Measurements from ENCODE around the gene AIF1L.

AIF1L gene

DNA sequence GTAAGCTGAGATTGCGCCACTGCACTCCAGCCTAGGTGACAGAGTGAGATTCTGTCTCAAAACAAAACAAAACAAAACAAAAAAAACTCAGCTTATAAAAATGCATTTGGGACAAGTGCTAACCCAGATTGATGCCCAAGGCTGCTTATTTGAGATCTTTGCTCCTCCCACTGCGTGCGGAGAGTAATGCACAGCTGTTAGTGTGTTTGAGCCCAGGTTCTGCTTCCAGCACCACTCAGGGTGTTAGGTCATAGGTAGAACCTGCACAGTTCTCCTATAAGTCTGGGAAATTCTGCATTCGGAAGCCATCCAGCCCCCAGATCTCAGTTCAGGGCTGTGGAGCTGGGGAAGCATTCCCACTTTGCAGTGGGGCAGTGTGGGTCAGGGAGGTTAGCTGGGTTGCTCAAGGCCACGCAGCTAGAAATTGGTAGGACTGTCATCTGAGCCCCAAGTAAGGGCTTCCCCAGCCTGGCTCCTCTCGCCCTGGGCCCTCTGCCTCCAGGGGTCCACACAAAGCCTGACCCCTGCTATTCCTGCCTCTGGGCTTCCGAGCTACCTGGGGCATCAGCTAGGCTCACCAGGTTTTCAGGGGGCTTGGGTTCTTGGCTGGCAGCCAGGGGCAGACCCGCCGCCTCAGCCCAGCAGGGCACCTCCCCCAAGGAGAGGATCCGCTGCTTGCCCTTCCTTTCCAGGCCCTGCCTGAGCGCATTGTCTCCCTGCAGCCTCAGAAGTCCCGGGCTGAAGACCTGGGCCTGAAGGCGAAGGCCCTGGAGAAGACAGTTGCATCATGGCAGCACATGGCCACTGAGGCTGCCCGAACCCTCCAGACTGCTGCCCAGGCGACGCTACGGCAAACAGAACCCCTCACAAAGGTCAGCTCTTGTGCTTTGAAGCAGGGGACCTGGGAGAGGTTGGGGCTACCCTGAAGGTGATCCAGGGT lies 17.6 kb upstream of the AIF1L start:
- Histone ChIP-seq H3K79me2 (ENCODE audit: low read length) (no peaks in the 10 kb centered on the region), H3K4me3 (ENCODE audit: low read length) (no peak overlapping the region), H3K9me3 (replicated peaks; ENCODE audit: insufficient read depth, low read length) (no peaks in the 10 kb centered on the region), H3K36me3 (replicated peaks; ENCODE audit: insufficient read depth, low read length) (no peaks in the 10 kb centered on the region), H3K27ac (ENCODE audit: low read length) (no peak overlapping the region), H3F3A (ENCODE audit: insufficient read depth, low read length) (no peaks in the 10 kb centered on the region), H3K9me2 (replicated peaks; ENCODE audit: insufficient read depth, low read length) (no peaks in the 10 kb centered on the region), H3K4me1 (ENCODE audit: low read length) (no peaks in the 10 kb centered on the region), H3K9ac (ENCODE audit: low read length) (no peak overlapping the region), H3K27me3 (replicated peaks; ENCODE audit: insufficient read depth, low read length) (peaks cover 89% of the 10 kb centered on the region), H4K20me1 (ENCODE audit: insufficient read depth, low read length) (no peaks in the 10 kb centered on the region), H3K4me2 (ENCODE audit: low read depth, low read length) (no peak overlapping the region), H2AFZ (ENCODE audit: low read length) (no peak overlapping the region)
- DNase-seq: no peak
- TF ChIP-seq, protein P1, sequence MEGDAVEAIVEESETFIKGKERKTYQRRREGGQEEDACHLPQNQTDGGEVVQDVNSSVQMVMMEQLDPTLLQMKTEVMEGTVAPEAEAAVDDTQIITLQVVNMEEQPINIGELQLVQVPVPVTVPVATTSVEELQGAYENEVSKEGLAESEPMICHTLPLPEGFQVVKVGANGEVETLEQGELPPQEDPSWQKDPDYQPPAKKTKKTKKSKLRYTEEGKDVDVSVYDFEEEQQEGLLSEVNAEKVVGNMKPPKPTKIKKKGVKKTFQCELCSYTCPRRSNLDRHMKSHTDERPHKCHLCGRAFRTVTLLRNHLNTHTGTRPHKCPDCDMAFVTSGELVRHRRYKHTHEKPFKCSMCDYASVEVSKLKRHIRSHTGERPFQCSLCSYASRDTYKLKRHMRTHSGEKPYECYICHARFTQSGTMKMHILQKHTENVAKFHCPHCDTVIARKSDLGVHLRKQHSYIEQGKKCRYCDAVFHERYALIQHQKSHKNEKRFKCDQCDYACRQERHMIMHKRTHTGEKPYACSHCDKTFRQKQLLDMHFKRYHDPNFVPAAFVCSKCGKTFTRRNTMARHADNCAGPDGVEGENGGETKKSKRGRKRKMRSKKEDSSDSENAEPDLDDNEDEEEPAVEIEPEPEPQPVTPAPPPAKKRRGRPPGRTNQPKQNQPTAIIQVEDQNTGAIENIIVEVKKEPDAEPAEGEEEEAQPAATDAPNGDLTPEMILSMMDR (IDR thresholded peaks at IDR 0.05; ENCODE audit: low read length): no peak
- TF ChIP-seq EZH2 (optimal IDR thresholded peaks at IDR 0.05; ENCODE audit: low read depth, low read length): no peak
- no peak for TF ChIP-seq EZH2phosphoT487 (IDR thresholded peaks at IDR 0.05; ENCODE audit: low read length)

DNA sequence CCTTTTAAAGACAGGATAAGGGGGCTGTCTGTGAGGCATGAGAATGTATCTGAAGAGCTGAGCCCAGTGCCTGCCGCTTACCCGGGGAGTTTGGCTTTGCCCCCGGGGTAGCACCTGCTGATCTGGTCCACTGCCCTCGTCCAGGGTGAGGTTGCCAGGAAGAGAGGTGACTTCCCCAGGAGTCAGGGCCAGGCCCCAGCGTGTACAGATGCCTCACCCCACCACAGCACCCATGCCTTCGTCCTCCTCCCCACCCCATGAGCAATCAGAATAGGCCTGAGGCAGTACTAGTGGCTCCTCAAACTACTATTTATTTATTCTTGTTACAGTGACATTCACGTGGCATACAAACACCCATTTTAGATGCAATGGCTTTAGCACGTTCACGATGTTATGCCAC lies 15.7 kb upstream of the AIF1L start:
- H4K20me1 ChIP-seq (ENCODE audit: insufficient read depth, low read length): no peaks in the 10 kb centered on the region
- H3K4me1 ChIP-seq (ENCODE audit: low read length): no peaks in the 10 kb centered on the region
- no peaks in the 10 kb centered on the region for H3K36me3 ChIP-seq (replicated peaks; ENCODE audit: insufficient read depth, low read length)
- no peak overlapping the region for H3K4me3 ChIP-seq (ENCODE audit: low read length)
- H2AFZ ChIP-seq (ENCODE audit: low read length): no peak overlapping the region
- H3F3A ChIP-seq (ENCODE audit: insufficient read depth, low read length): no peaks in the 10 kb centered on the region
- H3K27me3 ChIP-seq (replicated peaks; ENCODE audit: insufficient read depth, low read length): peaks cover 93% of the 10 kb centered on the region
- H3K9ac ChIP-seq (ENCODE audit: low read length): no peak overlapping the region
- H3K79me2 ChIP-seq (ENCODE audit: low read length): no peaks in the 10 kb centered on the region
- H3K27ac ChIP-seq (ENCODE audit: low read length): no peak overlapping the region
- TF ChIP-seq, protein P1 (IDR thresholded peaks at IDR 0.05; ENCODE audit: low read length): no peak
- TF ChIP-seq EZH2phosphoT487 (IDR thresholded peaks at IDR 0.05; ENCODE audit: low read length): no peak
- no peak for TF ChIP-seq EZH2 (optimal IDR thresholded peaks at IDR 0.05; ENCODE audit: low read depth, low read length)
- H3K9me3 ChIP-seq (replicated peaks; ENCODE audit: insufficient read depth, low read length): no peaks in the 10 kb centered on the region
- H3K9me2 ChIP-seq (replicated peaks; ENCODE audit: insufficient read depth, low read length): no peaks in the 10 kb centered on the region
- H3K4me2 ChIP-seq (ENCODE audit: low read depth, low read length): no peak overlapping the region
- DNase-seq: no peak

DNA sequence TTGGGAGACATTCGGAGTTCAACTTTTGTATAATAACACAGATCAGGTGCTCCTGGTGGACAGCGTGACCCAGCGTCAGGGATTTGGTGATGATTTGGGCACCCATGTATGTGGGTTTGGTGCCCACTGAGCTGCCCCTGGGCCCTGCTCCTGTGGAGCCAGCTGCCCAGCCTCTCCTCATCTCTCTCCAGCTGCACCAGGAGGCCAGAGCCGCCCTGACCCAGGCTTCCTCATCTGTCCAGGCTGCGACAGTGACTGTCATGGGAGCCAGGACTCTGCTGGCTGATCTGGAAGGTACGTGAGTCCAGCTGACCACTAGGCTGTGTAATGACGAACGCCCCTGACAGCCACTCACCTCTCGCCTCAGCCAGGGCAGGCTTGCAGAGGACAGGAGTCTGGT lies 14.5 kb upstream of the AIF1L start:
- Histone ChIP-seq H3K4me2 (ENCODE audit: low read depth, low read length) (no peak overlapping the region), H3K27me3 (replicated peaks; ENCODE audit: insufficient read depth, low read length) (peaks cover 89% of the 10 kb centered on the region), H3K9ac (ENCODE audit: low read length) (no peak overlapping the region), H3K79me2 (ENCODE audit: low read length) (no peaks in the 10 kb centered on the region), H3F3A (ENCODE audit: insufficient read depth, low read length) (no peaks in the 10 kb centered on the region), H4K20me1 (ENCODE audit: insufficient read depth, low read length) (no peaks in the 10 kb centered on the region), H3K4me1 (ENCODE audit: low read length) (no peaks in the 10 kb centered on the region), H3K9me3 (replicated peaks; ENCODE audit: insufficient read depth, low read length) (no peaks in the 10 kb centered on the region), H3K27ac (ENCODE audit: low read length) (no peak overlapping the region), H3K36me3 (replicated peaks; ENCODE audit: insufficient read depth, low read length) (no peaks in the 10 kb centered on the region), H2AFZ (ENCODE audit: low read length) (no peak overlapping the region), H3K4me3 (ENCODE audit: low read length) (no peak overlapping the region), H3K9me2 (replicated peaks; ENCODE audit: insufficient read depth, low read length) (no peaks in the 10 kb centered on the region)
- DNase-seq: no peak
- TF ChIP-seq EZH2 (optimal IDR thresholded peaks at IDR 0.05; ENCODE audit: low read depth, low read length): no peak
- no peak for TF ChIP-seq EZH2phosphoT487 (IDR thresholded peaks at IDR 0.05; ENCODE audit: low read length)
- TF ChIP-seq, protein P1 (IDR thresholded peaks at IDR 0.05; ENCODE audit: low read length): no peak

All from MM.1S (cell line).